Panc1 (cell line): Measurements from ENCODE around the gene FBXL15.

Experiments used
- CTCF ChIP-seq: fragments of 450-650 bp; IDR thresholded peaks from 2 replicates; pipeline ENCODE4 v1.5.1; 2017; ENCODE audit warnings: mild to moderate bottlenecking
- POLR2AphosphoS5 ChIP-seq: IDR thresholded peaks from 2 replicates; pipeline ENCODE4 v1.6.1; 2012; ENCODE audit warnings: mild to moderate bottlenecking, low read depth, low read length, moderate library complexity
- REST ChIP-seq, 2 experiments: IDR thresholded peaks; 2 replicates each; pipeline ENCODE4 v1.6.1; 2011 to 2012; ENCODE audit warnings: low read depth in 2 of 2, control low read depth in 1 of 2, low read length in 1 of 2, mild to moderate bottlenecking in 1 of 2, moderate library complexity in 1 of 2; ENCODE audit not compliant: insufficient read depth in 1 of 2
- SIN3A ChIP-seq: IDR thresholded peaks from 2 replicates; pipeline ENCODE4 v1.6.1; 2012; ENCODE audit warnings: low read depth, mild to moderate bottlenecking, low read length, moderate library complexity, borderline replicate concordance; ENCODE audit not compliant: insufficient read depth

GRCh38 chr10:102396730-102397151 is 23.9 kb upstream of the FBXL15 start:
- TF ChIP-seq CTCF, result no peak
- no peak for TF ChIP-seq SIN3A
- TF ChIP-seq POLR2AphosphoS5, result no peak
- no peak; a peak in 1 of 4 replicates for TF ChIP-seq REST (IDR thresholded peaks at IDR 0.05; ENCODE audit: insufficient read depth in 1 of 2, low read depth in 2 of 2, low read length in 1 of 2)
